GM19452 (cell line): ENCODE measurements around the gene ARPC4.
A peak's percentile ranks its signal among the peaks of the same experiment; 100 is the strongest.

Source experiments
- ATAC-seq: cut with Tn5 transposase; IDR thresholded peaks from one replicate; pipeline ENCODE4 v1.9.1; 2021; ENCODE audit not compliant: unreplicated experiment

Gene ARPC4

DNA sequence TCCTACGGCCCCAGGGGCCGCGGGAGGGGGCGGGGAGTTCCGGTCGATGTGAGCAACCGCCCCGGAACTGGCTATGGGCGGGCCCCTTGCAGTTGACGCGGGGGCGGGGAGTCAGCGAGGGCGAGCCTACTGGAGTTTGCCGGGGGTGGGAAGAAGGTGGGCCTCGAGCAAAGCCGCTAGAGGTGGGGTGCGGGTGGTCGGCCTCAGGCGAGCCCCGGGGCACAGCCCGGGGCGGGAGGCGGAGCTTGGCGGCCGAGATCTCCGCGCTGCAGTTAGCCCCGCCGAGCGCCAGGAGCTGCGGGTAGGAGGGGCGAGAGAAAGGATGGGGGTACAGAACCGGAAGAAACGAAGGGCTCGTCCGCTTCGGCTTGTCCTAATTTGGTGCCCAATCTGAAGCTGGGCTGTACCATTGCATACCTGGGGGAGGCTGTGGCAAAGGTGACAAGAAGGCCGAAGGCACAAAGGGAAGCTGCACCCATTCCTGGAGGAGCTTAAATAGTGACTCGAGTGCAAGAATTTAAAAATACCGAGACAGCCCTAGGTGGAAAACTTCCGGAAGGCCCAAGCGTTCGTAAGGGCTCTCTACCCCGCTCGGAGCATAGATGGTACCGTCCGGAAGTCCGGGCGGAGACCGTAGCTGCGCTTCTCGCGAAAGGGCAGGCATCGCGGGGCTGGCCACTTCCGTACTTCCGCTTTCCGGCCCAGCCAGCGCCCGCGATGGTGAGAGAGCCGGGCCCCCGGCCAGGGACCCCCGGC, at the start of gene ARPC4, which contains the start of gene TADA3:
Gene ARPC4, plus strand, starts transcription at position 678 of the 756 bp plus-strand sequence. Its CDS starts 40 bp downstream, at position 718.
Gene TADA3, minus strand, starts transcription at position 69 of the 756 bp plus-strand sequence. CDS start 1,007 bp downstream, outside the sequence.
- peak; percentile 79 for ATAC-seq

DNA sequence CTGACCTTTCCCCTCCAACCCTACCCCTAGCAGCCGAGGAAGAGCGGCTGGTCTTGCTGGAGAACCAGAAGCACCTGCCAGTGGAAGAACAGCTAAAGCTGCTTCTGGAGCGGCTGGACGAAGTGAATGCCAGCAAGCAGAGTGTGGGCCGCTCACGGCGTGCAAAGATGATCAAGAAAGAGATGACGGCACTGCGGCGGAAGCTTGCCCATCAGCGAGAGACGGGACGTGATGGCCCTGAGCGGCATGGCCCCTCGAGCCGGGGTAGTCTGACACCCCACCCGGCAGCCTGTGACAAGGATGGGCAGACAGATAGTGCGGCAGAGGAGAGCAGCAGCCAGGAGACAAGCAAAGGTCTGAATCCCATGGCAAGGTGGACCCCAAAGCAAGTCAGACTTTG, 49.3 kb upstream of the ARPC4 start:
- no peak for ATAC-seq

DNA sequence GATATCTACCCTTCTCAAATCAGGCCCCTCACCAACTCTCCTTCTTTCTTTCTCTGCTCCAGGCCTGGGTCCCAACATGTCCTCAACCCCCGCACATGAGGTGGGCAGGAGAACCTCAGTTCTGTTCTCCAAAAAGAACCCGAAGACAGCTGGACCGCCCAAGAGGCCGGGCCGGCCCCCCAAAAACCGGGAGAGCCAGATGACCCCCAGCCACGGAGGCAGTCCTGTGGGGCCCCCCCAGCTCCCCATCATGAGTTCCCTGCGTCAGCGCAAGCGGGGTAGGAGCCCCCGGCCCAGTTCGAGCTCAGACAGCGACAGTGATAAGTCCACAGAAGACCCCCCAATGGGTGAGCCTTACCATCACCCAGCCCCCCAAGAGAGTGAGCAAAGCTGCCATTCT, 48.7 kb upstream of the ARPC4 start:
- ATAC-seq = no peak

DNA sequence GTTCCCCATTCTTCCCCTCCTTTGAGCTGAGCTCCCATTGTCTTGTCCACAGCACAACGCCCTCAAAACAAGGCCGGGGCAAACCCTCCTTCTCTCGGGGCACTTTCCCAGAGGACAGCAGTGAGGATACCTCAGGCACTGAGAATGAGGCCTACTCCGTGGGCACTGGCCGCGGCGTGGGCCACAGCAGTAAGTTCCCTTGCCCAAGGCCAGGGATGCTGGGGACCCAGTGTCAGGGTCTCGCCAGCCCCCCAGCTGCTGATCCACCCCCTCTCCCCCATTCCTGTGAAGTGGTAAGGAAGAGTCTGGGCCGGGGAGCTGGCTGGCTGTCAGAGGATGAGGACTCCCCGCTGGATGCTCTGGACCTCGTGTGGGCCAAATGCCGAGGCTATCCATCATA, 47.4 kb upstream of the ARPC4 start:
- ATAC-seq = no peak

DNA sequence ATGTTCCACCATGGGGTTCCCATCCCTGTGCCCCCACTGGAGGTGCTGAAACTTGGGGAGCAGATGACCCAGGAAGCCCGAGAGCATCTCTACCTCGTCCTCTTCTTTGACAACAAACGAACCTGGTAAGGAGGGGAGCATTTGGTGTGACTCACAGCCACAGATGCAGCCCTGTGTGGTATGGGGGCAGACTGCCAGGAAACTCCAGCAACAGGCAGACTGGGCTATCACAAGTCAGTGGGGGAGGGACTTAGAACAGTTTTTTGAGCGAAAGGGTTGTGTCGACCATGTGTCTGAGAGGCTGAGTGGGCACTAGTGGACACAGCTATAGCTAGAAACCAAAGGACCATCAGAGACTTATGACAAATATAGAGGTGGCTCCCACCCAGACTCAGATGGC, 46.6 kb upstream of the ARPC4 start:
- ATAC-seq = no peak

DNA sequence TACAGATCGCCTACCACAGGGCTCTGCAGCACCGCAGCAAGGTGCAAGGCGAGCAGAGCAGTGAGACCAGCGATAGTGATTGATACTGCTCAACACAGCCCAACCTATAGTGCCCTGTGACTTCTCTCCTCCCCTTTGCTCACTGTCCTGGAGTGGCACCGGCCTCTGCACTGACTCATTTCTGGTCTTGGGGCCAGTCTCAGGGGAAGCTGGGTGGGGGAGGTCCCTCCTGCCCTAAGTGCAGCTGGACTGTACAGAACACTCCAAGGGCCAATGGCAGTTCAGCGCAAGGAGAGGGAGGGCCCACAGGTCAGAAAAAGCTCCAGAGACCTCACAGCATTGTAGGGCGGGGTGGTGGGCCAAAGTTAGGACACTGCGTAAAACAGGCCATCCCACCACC, 45.6 kb upstream of the ARPC4 start:
- ATAC-seq = no peak

DNA sequence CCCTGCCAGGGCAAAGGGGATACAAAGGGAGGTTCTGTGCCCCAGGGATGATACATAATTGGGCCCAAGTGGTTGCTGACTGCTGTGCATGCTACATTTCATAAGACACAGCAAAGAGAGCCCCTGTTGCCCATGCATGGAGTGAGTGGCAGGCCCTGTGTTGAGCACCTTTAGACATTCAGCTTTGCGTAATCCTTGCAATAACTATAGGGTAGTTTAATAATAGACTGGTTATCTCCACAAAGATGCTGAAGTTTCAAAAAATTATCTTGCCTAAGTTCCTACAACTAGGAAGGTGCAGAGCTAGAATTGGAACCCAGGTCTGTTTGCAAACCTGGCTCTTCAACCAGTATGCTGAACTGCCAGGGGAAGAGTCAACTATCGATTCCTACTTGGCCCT, 44.9 kb upstream of the ARPC4 start:
- ATAC-seq = no peak

DNA sequence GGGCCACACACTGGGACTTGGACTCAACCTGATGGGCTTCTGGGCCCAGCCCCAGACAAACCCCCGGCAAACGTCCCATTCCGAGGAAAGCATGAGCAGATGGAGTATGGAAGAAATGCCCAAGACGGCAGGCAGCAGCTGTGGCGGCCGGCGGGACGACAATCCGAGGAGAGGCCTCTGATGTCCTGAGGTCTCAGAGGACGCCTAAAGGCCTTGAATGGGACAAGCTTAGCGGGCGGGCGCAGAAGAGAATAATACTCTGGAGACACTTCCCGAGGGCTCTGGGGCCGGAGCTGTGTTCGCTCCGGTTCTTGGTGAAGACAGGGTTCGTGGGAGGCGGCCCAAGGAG, 43.6 kb upstream of the ARPC4 start:
- no peak for ATAC-seq

DNA sequence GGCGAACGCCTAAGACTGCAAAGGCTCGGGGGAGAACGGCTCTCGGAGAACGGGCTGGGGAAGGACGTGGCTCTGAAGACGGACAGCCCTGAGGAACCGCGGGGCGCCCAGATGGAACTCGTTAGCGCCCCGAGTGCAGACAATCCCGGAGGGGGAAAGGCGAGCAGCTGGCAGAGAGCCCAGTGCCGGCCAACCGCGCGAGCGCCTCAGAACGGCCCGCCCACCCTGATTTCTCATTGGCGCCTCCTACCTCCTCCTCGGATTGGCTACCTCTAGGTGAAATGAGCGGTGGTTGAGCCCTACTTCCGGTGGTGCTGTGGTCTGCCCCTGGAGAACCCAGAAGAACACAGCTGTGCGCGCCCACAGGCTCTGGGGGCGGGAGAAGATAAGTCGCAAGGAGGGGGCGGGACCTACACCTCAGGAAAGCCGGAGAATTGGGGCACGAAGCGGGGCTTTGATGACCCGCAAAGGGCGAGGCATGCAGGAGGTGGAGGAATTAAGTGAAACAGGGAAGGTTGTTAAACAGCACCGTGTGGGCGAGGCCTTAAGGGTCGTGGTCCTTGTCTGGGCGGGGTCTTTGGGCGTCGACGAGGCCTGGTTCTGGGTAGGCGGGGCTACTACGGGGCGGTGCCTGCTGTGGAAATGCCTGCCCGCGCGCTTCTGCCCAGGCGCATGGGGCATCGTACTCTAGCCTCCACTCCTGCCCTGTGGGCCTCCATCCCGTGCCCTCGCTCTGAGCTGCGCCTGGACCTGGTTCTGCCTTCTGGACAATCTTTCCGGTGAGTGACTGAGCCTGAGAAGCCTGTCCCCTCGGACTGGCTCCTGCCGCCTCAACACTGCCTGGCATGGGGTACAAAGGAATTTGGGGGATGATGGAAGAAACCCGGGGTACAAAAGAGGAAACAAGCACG, 43.0 kb upstream of the ARPC4 start, which contains the start of gene OGG1:
Gene OGG1, plus strand, starts transcription at position 308 of the 911 bp plus-strand sequence. Its CDS starts 335 bp downstream, at position 643.
- peak; percentile 89 for ATAC-seq

DNA sequence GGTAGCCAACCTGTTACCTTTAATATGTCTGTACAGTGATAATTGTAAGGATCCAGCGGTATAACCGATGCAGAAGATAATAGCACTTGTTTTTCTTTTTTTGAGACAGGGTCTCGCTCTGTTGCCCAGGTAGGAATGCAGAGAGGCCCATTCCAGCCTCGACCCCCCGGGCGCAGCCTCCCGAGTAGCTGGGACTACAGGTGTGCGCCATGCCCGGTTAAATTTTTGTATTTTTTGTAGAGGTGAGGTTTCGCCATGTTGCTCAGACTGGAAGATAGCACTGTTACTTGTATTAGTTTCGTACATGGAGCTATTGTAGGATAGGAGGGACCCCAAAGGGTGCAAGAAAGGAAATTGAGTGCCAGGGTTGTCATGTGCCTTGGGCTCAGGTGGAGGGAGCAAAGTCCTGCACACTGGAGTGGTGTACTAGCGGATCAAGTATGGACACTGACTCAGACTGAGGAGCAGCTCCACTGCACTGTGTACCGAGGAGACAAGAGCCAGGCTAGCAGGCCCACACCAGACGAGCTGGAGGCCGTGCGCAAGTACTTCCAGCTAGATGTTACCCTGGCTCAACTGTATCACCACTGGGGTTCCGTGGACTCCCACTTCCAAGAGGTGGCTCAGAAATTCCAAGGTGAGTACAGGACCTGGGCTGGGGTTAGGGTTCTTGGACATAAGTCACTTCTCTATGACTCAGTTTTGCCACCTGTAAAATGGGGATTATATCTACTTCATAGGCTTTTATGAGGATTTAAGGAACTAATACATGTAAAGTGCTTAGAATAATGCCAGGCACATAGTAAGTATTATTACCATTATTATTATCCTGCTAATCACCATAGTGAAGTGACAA, 42.1 kb upstream of the ARPC4 start:
- ATAC-seq = no peak

DNA sequence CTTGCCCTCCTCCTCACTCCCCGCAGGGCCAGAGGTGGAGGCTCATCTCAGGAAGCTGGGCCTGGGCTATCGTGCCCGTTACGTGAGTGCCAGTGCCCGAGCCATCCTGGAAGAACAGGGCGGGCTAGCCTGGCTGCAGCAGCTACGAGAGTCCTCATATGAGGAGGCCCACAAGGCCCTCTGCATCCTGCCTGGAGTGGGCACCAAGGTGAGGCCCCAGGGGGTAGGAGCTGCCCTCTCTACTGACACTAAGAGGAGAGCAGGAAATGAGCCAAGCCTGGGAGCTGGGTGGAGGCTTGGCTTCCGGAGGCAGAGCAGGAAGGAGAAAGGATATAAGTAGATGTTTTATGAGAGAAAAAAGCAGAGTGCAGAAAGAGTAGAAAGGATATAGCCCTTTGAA, 38.2 kb upstream of the ARPC4 start:
- no peak for ATAC-seq

DNA sequence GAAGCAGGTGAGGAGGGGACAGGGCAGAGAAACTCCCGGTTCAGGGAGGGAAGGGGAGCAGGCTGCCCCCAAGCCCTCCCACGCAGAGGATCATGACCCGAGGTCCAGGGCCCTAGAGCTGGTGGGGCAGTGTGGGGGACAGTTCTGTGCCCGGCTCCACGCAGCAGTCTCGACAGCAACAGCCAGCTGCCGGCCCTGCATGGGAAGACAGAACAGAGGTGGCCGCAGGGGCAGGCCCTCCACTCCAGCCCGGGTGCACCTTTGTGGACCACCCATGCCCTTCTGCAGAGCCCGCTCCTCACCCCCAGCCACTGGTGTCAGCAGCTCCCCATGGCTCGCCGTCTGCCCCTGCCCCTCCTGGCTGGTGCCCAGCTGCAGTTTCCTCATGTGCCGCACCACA, 35.5 kb upstream of the ARPC4 start:
- no peak for ATAC-seq

DNA sequence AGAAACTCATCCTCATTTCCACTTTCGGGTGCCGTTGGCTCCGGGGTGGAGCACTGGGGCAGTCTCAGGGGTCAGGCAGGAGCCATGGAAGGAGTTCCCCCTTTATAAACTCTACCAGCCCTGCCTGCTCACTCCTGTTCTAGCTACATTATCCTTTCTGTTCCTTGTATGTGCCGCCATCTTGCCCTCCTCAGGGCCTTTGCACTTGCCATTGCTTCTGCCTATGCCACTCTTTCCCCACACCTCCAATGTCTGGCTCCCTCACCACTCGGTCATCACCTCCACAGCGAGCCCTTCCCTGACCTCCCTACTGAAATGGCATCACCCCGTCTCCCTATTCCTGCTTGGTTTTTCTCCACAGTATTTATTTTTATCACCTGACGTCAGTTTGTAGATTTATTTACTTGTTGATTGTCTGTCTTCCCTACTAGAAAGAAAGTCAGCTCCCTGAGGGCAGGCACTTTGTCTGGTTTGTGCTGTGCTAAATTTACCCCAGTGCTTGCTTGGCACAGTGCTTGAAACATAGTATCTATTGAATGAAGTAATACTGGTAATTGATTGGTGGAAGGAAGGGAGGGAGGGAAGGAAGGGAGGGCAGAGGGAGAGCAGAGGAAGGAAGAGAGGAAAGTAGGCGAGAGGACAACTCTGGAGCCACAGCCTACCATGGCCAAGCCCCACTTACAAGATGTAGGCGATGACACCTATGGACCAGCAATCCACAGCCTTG, 31.9 kb upstream of the ARPC4 start:
- ATAC-seq = no peak

DNA sequence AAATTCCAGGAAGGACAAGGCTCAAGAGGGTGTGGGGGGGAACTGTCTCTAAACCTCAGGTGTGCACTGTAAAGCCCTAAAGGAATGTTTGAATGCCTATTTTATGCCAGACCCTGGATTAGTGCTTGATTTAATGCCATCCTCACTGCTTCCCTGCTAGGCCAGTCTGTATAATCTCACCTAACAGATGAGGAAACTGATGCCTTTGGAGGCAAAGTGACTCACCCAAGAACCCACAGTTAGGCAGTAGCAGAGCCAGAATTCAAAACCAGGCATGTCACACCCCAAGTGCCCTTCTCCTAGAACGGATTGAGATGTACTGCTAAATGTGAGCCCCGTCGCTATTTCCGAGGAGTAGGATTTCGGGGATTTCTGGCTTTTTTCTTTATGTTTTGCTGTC, 31.0 kb upstream of the ARPC4 start:
- ATAC-seq = no peak

DNA sequence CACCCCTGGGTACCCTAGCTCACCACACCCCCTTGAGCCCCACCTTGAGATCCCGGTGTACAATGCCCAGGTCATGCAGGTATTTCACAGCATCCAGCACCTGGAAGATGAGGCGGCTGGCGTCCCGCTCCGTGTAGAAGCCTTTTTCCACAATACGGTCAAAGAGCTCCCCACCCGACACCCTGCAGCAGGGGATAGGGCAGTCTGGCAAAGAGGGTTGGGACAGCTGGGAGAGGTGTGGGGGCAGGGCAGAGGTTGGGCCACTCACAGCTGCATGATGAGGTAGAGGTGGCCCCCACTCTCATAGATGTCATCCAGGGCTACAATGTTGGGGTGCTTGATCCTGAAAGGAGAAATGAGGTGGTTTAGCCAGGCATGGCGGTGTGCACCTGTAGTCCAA, 30.0 kb upstream of the ARPC4 start:
- ATAC-seq = no peak

DNA sequence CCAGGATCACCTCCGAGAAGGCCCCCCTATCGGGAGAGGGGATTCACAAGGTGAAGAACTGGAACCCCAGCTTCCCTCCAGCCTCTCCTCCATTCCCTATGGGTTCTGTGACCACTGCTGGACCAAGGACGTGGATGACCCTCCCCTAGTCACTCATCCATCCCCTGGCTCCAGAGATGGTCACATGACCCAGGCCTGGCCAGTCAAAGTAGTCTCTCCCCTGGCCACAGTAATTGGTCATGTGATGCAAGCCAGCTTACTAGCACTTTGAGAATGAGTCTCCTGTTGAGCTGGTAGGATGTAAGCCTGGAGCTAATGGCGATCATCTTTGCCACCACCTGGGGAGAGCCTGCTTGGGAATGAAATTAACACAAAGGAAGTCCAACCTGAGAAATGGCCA, 27.0 kb upstream of the ARPC4 start:
- ATAC-seq = no peak

DNA sequence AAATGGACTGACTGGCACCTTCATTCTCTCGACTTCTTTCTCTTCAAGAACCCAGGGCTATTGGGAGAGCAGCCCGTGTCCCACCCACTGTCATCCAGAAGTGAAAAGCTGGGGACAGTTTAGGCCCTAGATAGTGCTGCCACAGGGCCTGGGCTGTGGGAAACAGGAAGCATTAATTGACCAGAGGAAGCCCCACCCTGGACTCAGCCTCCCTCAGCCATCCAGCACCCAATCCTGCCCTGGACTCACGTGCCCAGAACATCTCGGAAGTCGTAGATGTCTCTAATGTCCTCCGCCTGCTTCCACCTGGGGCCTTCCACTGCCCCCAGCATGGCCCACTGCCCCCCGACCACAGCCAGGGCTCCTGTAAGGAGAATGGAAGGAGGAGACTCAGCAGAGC, 25.5 kb upstream of the ARPC4 start:
- ATAC-seq = no peak

DNA sequence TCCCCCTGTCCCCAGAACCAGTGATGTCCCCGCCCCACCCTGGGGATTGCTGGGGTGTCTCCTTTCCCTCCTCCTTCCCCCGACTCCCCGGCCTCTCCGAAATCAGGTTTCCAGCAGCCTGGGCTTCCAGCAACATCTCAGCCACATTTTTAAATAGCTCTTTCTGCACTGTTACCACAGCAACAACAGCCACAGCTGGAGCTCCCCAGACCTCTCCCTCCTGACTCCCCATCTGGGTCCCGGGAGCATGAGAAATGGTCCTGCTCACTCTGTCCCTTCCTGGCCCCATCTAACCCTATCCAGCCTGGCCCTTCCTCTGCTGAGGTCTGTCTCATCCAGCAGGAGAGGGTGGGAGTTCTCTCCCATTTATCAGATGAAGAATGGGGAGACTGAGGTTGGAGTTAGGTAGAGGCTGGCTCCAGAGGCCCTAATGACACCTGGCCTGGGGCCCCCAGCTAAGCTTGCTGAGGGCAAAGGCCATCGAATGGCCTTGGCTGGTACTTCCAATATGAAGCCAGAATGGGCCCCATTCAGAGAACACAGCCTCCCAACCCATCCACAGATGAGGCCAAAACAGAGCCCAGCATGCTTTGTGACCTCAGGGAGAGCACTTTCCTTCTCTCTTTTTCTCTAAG, 24.6 kb upstream of the ARPC4 start:
- no peak for ATAC-seq

DNA sequence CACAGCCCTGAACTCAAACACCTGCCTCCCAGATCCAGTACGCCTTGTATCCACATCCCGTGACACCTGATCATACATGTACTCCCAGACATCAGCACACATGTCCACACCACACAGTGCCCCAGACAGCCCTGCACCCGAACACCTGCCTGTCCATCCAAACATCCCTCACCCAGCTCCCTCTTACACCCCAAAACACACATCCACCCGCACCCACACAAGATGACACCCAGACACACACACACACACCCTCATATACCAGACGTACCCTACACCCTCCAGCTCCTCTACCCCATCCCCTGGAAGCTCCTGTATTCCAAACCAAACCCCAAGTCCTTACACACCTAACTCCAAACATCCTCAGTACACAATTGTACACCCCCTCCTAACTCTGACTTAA, 23.9 kb upstream of the ARPC4 start:
- ATAC-seq = no peak
